Measurements from ENCODE around the gene WDR82.

WDR82 gene

GRCh38 chr3:52238193-52238760 lies 40.2 kb downstream of the WDR82 start:
- peak overlapping the region; percentile 89 for H3K27ac ChIP-seq
- TF ChIP-seq CTCF (conservative IDR thresholded peaks at IDR 0.05): no peak

- H3K27ac ChIP-seq: peak overlapping the region; percentile 89
- no peak for TF ChIP-seq CTCF (conservative IDR thresholded peaks at IDR 0.05)
Measured at GRCh38 chr3:52237657-52238172, 40.7 kb downstream of the WDR82 start.

- no peak for TF ChIP-seq CTCF (conservative IDR thresholded peaks at IDR 0.05)
- H3K27ac ChIP-seq: peak overlapping the region; percentile 89
Measured at GRCh38 chr3:52237006-52237656, 41.3 kb downstream of the WDR82 start.

GRCh38 chr3:52236424-52236886 lies 42.0 kb downstream of the WDR82 start:
- no peak for TF ChIP-seq CTCF (conservative IDR thresholded peaks at IDR 0.05)
- peak overlapping the region; percentile 89 for H3K27ac ChIP-seq

GRCh38 chr3:52234516-52235447 lies 43.7 kb downstream of the WDR82 start:
- TF ChIP-seq CTCF (conservative IDR thresholded peaks at IDR 0.05): peak; percentile 45
- no peak overlapping the region; the same call in 1 of the 2 replicates for H3K27ac ChIP-seq

- no peak overlapping the region for H3K27ac ChIP-seq
- no peak for TF ChIP-seq CTCF (conservative IDR thresholded peaks at IDR 0.05)
Measured at GRCh38 chr3:52233968-52234367, 44.5 kb downstream of the WDR82 start.

GRCh38 chr3:52233108-52233591 lies 45.3 kb downstream of the WDR82 start:
- H3K27ac ChIP-seq: no peak overlapping the region

More at GRCh38 chr3:52233108-52233591, 45.3 kb downstream of the WDR82 start:
- TF ChIP-seq CTCF (conservative IDR thresholded peaks at IDR 0.05): peak; percentile 15; the same call in 1 of the 2 replicates
